H54 (cell line): ENCODE measurements around the gene CIBAR2.

Source experiments
- DNase-seq: peaks from one replicate; pipeline ENCODE4 v3.0.0; 2011; ENCODE audit warnings: low spot score, mixed read lengths; ENCODE audit not compliant: insufficient read length
- FAIRE-seq: peaks from 3 replicates; lab custom pipeline; 2011; peaks lifted over from hg19 to GRCh38; lab: Jason Lieb, UNC
- POLR2A ChIP-seq: IDR thresholded peaks from 2 replicates; pipeline ENCODE4 v1.6.1; 2011; ENCODE audit warnings: low read depth, mild to moderate bottlenecking, low read length

CIBAR2 gene

GRCh38 chr16:85113168-85113733 lies 979 bp upstream of the CIBAR2 start:
- no peak for TF ChIP-seq POLR2A
- no peak for FAIRE-seq
- DNase-seq, result no peak

DNA sequence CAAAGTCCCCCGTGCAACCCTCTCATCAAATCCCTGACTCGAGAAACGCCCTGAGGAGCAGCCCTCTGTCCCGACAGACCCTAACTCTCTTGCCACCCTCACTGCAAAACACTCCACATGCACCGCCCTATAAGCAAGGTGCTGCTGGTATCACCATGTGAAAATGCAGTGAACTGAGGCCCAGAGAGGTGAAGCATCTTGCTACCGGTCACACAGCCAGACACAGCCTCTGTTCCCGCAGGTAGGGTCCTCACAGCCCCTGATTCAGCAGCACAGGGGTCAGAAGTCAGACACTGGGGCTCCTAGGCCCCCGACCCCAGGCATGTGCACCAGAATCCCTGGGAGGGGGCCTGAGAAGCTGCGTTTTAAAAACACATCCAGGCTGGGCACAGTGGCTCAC lies 1.1 kb downstream of the CIBAR2 start:
- DNase-seq (no peak), FAIRE-seq (no peak)
- no peak for TF ChIP-seq POLR2A

- DNase-seq (no peak), FAIRE-seq (no peak)
- no peak for TF ChIP-seq POLR2A
Measured at GRCh38 chr16:85110105-85110504, 2.2 kb downstream of the CIBAR2 start.

DNA sequence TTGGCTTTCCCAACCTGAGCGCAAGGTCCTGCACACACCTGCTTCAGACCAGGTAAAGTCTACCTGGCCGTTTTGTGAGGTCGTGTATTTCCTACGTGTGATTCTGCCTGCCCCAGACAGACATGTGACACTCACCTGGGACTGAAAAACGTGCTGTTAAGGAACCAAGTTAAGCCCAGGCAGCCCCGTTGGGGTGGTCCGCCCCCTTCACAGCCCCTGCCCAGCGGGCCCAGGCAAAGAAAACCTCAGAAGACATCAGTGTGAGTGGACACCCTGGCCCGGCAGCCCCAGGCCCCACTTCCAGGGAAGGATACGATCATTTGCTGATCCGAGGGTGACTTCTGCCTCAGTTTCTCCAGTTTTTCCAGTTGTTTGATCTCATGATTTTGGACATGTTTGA lies 4.7 kb downstream of the CIBAR2 start:
- DNase-seq (no peak), FAIRE-seq (no peak)
- no peak for TF ChIP-seq POLR2A

DNA sequence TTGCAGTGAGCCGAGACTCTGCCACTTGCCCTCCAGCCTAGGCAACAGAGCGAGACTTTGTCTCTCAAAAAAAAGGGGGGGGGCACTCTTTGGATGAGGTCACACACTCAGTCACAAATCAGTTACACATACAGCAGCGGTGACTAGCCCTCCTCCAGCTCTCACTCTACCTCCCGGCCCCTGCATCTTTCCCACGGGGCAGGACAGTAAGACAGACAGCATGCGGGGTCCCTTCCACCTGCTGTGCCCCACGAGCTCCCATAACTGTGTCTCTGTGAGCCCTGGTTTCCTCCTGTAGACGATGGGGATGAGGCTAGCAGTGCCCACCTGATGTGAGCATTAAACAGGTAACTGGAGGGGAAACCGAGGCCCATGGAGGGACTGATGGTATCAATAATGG lies 5.2 kb downstream of the CIBAR2 start:
- DNase-seq, result no peak
- no peak for FAIRE-seq
- no peak for TF ChIP-seq POLR2A

DNA sequence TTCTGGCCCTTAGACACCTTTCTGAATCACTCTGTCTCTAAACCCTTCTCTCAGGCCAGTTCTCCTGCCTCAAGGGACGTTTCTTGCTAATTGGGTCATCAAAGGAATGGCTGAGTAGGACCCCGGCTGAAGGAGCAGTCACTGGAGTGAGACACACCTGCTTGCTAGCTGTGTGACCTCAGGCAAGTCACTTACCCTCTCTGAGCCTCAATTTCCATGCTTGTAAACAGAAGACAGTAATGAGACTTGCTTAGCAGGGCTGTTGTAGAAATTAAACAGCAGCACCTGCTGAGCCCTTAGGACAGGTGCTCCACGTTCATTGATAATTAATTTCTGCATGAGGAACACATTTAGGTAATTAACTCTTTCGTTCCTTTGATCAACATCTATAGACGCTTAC lies 6.8 kb downstream of the CIBAR2 start:
- FAIRE-seq, result no peak
- TF ChIP-seq POLR2A, result no peak
- no peak for DNase-seq

GRCh38 chr16:85104821-85105391 lies 7.4 kb downstream of the CIBAR2 start:
- FAIRE-seq, result no peak
- DNase-seq, result no peak
- no peak for TF ChIP-seq POLR2A

- no peak for DNase-seq
- TF ChIP-seq POLR2A, result no peak
- FAIRE-seq, result no peak
Measured at GRCh38 chr16:85104147-85104546, 8.1 kb downstream of the CIBAR2 start.

DNA sequence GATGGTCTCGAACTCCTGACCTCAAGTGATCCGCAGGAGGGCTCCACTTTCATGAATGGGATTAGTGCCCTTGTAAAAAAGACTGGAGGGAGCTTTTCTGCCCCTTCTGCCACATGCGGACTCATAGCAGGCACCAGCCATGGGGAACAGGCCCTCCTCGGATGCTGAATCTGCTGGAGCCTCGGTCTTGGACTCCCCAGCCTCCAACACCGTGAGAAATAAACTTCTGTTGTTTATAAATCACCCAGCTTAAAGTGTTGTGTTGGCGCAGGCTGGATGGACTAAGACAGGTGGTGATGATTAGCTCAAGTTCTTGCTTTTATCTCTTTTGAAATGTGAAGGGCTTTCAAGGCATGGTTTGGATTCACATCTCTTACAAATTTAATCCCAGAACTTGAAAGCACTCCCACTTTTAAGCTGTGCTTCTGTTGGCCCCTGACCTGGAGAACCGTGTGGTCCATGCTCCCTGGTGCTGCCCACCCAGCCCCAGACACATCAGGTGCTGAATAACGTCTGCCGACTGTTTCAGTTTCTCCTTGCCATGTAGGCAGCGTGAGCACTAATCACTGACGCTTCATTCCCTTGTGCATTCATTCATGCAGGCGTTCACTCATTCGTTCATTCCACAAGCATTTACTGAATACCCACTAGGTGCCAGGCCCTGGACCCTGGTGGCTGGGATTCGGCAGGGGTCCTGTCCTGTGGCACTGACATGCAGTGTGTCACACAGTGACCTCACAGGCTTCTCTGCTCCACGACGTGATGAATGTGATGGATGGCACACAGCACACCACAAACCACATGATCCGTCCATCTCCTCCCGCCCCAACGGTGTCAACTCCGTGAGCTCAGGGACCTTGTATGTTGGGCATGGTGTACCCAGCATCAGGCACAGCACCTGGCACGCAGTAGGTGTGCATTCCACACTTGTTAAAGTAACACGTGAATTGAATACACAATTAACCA lies 8.9 kb downstream of the CIBAR2 start:
- DNase-seq (no peak), FAIRE-seq (no peak)
- no peak for TF ChIP-seq POLR2A

- DNase-seq (no peak), FAIRE-seq (no peak)
- no peak for TF ChIP-seq POLR2A
Measured at GRCh38 chr16:85101956-85102630, 10.2 kb downstream of the CIBAR2 start.

GRCh38 chr16:85100265-85100664 lies 12.0 kb downstream of the CIBAR2 start:
- no peak for DNase-seq
- TF ChIP-seq POLR2A, result no peak
- no peak for FAIRE-seq

DNA sequence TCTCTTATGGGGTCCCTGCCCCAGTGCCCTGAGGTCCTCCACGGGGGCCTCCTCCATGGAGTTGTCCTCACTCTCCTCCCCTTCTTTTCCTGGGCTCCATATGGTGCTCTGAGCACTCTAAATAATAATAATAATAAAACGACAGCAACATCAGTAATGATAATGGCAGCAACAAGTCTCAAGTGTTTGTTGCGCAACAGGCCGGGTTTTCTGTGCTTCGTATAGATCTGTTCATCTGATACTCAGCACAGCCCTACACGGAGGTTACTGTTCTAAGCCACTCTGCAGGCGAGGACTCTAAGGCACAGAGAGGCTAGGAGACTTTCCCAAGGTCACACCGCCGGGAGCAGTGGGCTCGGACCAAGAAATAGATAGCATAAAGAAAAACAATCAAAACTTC lies 13.7 kb downstream of the CIBAR2 start:
- no peak for DNase-seq
- TF ChIP-seq POLR2A, result no peak
- no peak for FAIRE-seq

DNA sequence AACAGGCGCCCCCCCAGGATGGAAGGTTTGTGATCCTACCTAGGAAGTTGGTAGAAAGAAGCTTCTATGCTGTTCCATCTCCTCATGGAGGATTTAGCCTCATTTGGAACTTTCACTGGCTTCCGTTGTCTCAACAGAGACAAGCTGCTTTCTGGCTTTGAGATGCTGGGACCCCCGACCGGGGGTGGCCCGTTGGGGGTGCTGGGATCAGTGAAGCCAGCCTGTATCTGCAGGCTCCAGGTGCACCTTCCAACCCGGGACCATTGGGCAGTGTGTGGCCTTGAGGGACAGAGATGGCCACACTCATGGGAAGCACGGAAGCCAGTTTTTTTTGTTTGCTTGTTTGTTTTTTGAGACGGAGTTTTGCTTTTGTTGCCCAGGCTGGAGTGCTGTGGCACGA lies 15.4 kb downstream of the CIBAR2 start:
- DNase-seq, result no peak
- TF ChIP-seq POLR2A, result no peak
- FAIRE-seq, result no peak

DNA sequence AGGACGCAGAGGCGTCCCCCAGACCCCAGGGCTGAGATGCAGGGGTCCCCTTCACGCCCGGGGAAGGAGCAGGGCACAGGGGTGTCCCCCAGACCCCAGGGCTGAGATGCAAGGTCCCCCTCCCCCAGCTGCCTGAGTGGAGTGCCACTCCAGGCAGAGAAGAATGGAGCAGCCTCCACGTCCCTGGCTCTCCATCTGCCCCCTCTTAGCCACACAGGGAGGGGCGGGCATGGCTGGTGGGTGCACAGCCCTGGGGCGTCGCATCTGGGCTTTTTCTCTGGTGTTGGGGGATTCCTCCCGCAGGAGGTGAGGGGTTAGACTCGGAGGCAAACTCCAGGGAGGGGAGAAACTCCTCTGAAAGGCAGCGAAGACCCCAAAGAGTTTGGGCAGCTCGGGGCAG lies 17.5 kb downstream of the CIBAR2 start:
- no peak for DNase-seq
- no peak for TF ChIP-seq POLR2A
- FAIRE-seq, result no peak
